ENCODE measurements around the gene COL6A3. TPM values are rescaled to one million over a fixed set of nuclear protein-coding genes. Genes with fewer than 3 reads are reported as not detected.

Gene COL6A3
- total RNA-seq, 2 donors from 2014 or later: 26.9 to 86.9 TPM

- TF ChIP-seq POLR2AphosphoS5 (IDR thresholded peaks at IDR 0.05): no peak
- TF ChIP-seq CTCF (IDR thresholded peaks at IDR 0.05): peak in 2 of 4 experiments; percentile 8 to 49
- no peak for TF ChIP-seq POLR2A (IDR thresholded peaks at IDR 0.05)
- intact Hi-C loops (cut with DNase I): no loop called here
- Histone ChIP-seq H3K27ac (peak overlapping the region in 1 of 2 donors; percentile 51), H3K4me1 (replicated peaks) (no peaks in the 10 kb centered on the region), H3K4me3 (no peak overlapping the region), H3K9me3 (no peaks in the 10 kb centered on the region), H3K27me3 (replicated peaks; ENCODE audit: insufficient read depth) (no peaks in the 10 kb centered on the region), H3K36me3 (no peaks in the 10 kb centered on the region)
- WGBS: 75% methylated on average over 4 of the region's 4 CpGs
- DNase-seq (ENCODE audit: low spot score): no peak
Measured at GRCh38 chr2:237322564-237322963, 91.4 kb downstream of the COL6A3 start.

GRCh38 chr2:237321746-237322145, 92.2 kb downstream of the COL6A3 start:
- DNase-seq (ENCODE audit: low spot score): no peak
- Histone ChIP-seq H3K36me3 (no peaks in the 10 kb centered on the region), H3K27me3 (replicated peaks; ENCODE audit: insufficient read depth) (no peaks in the 10 kb centered on the region), H3K4me3 (no peak overlapping the region), H3K27ac (peak overlapping the region; percentile 51 to 55), H3K4me1 (replicated peaks) (no peaks in the 10 kb centered on the region), H3K9me3 (no peaks in the 10 kb centered on the region)
- TF ChIP-seq CTCF (IDR thresholded peaks at IDR 0.05): no peak
- TF ChIP-seq POLR2AphosphoS5 (IDR thresholded peaks at IDR 0.05): no peak
- TF ChIP-seq POLR2A (IDR thresholded peaks at IDR 0.05): no peak
- 82% methylated on average over 7 of the region's 7 CpGs for WGBS
- intact Hi-C loops (cut with DNase I): no loop called here

GRCh38 chr2:237320801-237321560, 93.0 kb downstream of the COL6A3 start:
- H3K4me3 ChIP-seq: no peak overlapping the region
- H3K27ac ChIP-seq: peak overlapping the region; percentile 51 to 55
- H3K9me3 ChIP-seq: no peaks in the 10 kb centered on the region
- TF ChIP-seq CTCF (IDR thresholded peaks at IDR 0.05) (no peak), POLR2A (IDR thresholded peaks at IDR 0.05) (no peak), POLR2AphosphoS5 (IDR thresholded peaks at IDR 0.05) (no peak)
- H3K4me1 ChIP-seq (replicated peaks): no peaks in the 10 kb centered on the region
- H3K27me3 ChIP-seq (replicated peaks; ENCODE audit: insufficient read depth): no peaks in the 10 kb centered on the region
- intact Hi-C loops (cut with DNase I): no loop called here
- DNase-seq (ENCODE audit: low spot score): no peak
- H3K36me3 ChIP-seq: no peaks in the 10 kb centered on the region
- WGBS: 62% methylated on average over 11 of the region's 11 CpGs

GRCh38 chr2:237319887-237320286, 94.1 kb downstream of the COL6A3 start:
- TF ChIP-seq POLR2A (IDR thresholded peaks at IDR 0.05) (no peak), POLR2AphosphoS5 (IDR thresholded peaks at IDR 0.05) (no peak), CTCF (IDR thresholded peaks at IDR 0.05) (no peak)
- H3K36me3 ChIP-seq: no peaks in the 10 kb centered on the region
- DNase-seq (ENCODE audit: low spot score): no peak
- intact Hi-C loops (cut with DNase I): loop anchor here (5.0 kb wide), 1 partner anchor 87 kb away; no protein-coding TSS in a partner anchor
- H3K27ac ChIP-seq: no peak overlapping the region
- H3K4me3 ChIP-seq: no peak overlapping the region
- 86% methylated on average over 4 of the region's 4 CpGs for WGBS
- H3K9me3 ChIP-seq: no peaks in the 10 kb centered on the region
- no peaks in the 10 kb centered on the region for H3K4me1 ChIP-seq (replicated peaks)
- no peaks in the 10 kb centered on the region for H3K27me3 ChIP-seq (replicated peaks; ENCODE audit: insufficient read depth)

All from prostate gland (tissue), 2 donors.